GM12891 (cell line): Measurements from ENCODE around the gene PGGHG.
"Not testable (repeated sequence)": the region's sequence is repeated elsewhere in the genome, so short reads cannot be mapped to it uniquely, and the experiment has no call there.

Experiments
- DNase-seq: peaks from one replicate; pipeline ENCODE4 v3.0.0; 2011; ENCODE audit warnings: low spot score; ENCODE audit not compliant: insufficient read length
- FAIRE-seq: peaks from 2 replicates; lab custom pipeline; 2011; peaks lifted over from hg19 to GRCh38; lab: Jason Lieb, UNC
- PAX5 ChIP-seq: IDR thresholded peaks from 2 replicates; pipeline ENCODE4 v1.6.1; 2011; ENCODE audit warnings: low read length, moderate library complexity, mild to moderate bottlenecking; ENCODE audit not compliant: insufficient read depth, severe bottlenecking
- POLR2A ChIP-seq: IDR thresholded peaks from 2 replicates; pipeline ENCODE4 v1.6.1; 2011; ENCODE audit warnings: low read depth, low read length, control low read depth
- POLR2AphosphoS5 ChIP-seq: IDR thresholded peaks from 2 replicates; pipeline ENCODE4 v1.6.1; 2011; ENCODE audit warnings: low read depth, low read length, control low read depth
- POU2F2 ChIP-seq: IDR thresholded peaks from 2 replicates; pipeline ENCODE4 v1.6.1; 2011; ENCODE audit warnings: low read depth, mild to moderate bottlenecking, control low read depth, low read length, moderate library complexity
- SPI1 ChIP-seq: IDR thresholded peaks from 2 replicates; pipeline ENCODE4 v1.6.1; 2011; ENCODE audit warnings: low read depth, low read length, control low read depth
- TAF1 ChIP-seq: IDR thresholded peaks from 2 replicates; pipeline ENCODE4 v1.6.1; 2011; ENCODE audit warnings: low read depth, low read length, control low read depth

Gene PGGHG

DNA sequence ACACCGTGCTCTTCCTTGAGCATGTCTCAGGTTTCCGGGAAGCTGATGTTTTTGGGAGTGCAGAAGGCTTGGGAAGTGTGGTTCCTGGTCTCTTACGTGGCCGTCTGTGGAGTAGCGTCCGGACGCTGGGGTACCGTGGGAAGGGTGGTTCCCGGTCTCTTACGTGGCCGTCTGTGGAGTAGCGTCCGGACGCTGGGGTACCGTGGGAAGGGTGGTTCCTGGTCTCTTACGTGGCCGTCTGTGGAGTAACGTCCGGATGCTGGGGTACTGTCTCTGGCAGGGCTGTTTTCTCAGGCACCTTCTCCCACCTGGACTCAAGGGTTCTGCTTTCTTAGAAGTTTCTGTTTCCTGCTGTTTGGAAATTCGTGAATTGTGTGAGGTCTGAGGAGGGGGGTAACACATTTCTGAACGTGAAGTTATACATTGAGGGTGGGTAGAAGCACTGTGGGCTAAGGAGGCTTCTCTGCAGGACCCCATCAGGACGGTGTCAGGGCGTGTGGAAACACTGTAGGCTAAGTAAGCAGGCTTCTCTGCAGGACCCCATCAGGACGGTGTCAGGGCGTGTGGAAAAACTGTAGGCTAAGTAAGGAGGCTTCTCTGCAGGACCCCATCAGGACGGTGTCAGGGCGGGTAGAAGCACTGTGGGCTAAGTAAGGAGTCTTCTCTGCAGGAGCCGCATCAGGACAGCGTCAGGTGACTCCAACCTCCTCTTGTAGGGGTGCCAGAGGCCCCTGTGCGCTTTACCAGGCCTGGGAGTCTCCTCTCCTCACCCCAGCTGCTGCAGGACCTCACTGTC, 37.1 kb downstream of the PGGHG start:
- no peak for TF ChIP-seq TAF1
- no peak for TF ChIP-seq POLR2AphosphoS5
- TF ChIP-seq POU2F2, result no peak
- no peak for TF ChIP-seq SPI1
- no peak for TF ChIP-seq PAX5
- no peak for TF ChIP-seq POLR2A
- DNase-seq (no peak), FAIRE-seq (peak; percentile 64)

DNA sequence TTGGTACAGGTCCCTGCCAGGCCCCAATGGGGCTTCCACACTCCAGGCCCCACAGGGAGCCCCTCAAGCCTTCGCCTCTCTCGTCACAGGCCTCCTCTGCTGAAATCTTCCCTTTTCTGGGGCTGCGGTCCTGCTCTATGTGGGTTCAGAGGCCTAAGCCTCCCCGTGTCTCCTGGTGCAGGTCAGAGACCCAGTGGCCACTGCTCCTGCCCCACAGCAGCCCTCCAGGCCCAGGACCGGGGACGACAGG, 37.6 kb downstream of the PGGHG start:
- no peak for DNase-seq
- no peak for FAIRE-seq
- TF ChIP-seq PAX5, result no peak
- TF ChIP-seq POLR2AphosphoS5, result no peak

DNA sequence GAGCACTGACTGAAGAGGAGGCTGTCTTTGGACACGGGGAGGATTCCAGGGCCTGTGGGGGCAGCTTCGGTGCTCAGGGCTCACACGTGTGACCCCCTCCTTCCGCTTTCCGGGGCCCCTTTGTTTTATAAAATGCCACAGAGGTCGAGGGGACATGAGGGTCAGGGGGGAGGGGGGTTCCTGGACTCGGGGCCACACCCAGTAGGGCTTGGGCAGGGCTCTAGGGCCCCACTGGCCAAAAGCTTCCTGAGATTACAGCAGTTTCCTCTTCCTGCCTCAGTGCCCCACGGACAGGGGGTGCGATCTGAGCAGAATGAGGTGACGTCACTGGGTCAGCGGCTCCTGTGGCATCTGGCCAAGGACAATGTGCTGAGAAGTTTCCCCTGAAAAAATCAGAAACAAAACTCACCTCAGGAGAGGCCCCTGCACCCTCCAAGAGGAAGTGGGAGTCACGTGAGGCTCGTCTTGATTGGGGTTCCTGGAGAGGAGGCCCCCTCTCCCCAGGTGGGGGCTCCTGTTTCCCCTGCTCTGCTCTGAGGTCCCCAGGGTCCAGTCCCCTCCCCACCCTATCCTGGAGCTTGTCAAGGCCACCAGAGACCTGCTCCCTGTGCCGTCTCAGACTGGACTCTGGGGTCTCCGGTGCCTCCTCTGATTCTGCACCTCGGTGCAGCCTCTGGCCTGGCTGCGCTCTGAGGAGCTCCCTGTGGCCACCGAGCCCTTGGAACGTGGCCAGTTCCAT, 38.1 kb downstream of the PGGHG start:
- FAIRE-seq, result peak; percentile 93
- peak; percentile 71 for DNase-seq

DNA sequence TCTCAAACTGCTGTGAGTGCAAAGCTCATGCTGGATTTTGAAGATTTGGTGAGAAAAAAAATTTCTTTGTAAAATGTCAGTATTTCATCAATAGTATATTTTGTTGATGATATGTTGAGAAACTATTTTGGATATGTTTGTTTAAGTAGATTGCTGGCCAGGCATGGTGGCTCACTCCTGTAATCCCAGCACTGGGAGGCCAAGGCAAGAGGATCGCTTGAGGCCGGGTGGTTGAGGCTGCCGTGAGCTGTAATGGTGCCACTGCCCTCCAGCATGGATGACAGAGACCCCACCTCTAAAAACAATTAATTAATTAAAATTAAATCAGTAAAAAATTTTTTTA, 38.6 kb downstream of the PGGHG start:
- FAIRE-seq (no peak), DNase-seq (no peak)
- TF ChIP-seq POLR2A (no peak), TAF1 (no peak), SPI1 (no peak), POU2F2 (no peak), PAX5 (no peak), POLR2AphosphoS5 (no peak)

More for the DNA sequence above, 38.1 kb downstream of the PGGHG start:
- TF ChIP-seq TAF1 (peak; percentile 41; the same call in 1 of the 2 replicates), PAX5 (no peak), SPI1 (peak; percentile 95), POLR2AphosphoS5 (no peak), POU2F2 (no peak), POLR2A (peak; percentile 47; the same call in 1 of the 2 replicates)

DNA sequence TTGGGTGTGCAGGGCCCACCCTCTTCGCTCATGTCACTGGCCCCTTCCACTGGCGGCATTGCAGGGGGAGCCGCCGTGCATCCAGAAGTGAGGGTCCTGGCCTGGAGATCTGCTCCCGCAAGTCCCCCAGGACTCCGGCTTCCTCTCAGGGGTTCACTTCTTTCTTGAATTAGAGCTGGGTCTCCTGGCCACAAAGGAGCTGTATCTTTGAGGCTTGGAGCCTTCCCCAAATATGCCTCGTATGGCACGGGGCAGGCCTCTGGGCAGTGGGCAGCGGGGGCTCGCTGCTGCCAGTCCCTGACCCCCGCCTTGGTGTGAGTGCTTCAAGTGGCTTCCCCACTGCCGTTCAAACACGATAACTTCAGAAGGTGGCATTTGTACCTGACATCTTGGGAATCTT, 39.1 kb downstream of the PGGHG start:
- no peak for TF ChIP-seq POLR2A
- TF ChIP-seq TAF1, result no peak
- TF ChIP-seq POLR2AphosphoS5, result no peak
- no peak for TF ChIP-seq POU2F2
- no peak for TF ChIP-seq PAX5
- no peak for TF ChIP-seq SPI1
- FAIRE-seq, result no peak
- no peak for DNase-seq

DNA sequence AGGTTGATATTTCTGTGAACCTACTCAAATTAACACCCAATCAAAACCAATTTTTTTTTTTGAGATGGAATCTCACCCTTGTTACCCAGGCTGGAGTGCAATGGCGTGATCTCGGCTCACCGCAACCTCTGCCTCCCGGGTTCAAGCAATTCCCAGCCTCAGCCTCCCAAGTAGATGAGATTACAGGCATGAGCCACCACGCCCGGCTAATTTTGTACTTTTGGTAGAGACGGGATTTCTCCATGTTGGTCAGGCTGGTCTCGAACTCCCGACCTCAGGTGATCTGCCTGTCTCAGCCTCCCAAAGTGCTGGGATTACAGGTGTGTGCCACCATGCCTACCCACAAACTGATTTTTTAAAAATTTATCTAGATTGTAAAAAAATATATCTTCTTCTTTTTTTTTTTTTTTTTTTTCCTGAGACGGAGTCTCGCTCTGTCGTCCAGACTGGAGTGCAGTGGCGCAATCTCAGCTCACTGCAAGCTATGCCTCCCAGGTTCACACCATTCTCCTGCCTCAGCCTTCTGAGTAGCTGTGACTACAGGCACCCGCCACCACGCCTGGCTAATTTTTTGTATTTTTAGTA, 39.7 kb downstream of the PGGHG start:
- not testable (repeated sequence) for FAIRE-seq, DNase-seq

DNA sequence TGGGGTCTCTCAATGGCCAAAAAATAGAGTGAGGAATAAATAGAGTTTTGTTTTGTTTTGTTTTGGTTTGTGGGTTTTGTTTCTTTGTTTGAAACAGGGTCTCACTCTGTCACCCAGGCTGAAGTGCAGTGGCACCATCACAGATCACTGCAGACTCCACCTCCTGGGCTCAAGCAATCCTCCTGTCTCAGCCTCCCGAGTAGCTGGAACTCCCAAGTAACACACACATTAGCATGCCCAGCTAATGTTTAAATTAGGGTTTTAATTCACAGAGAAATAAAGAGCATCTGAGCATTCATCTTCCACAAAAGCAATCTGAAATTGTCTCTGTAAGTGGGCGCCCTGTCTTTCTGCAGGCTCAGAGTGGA, 40.9 kb downstream of the PGGHG start:
- no peak for FAIRE-seq
- no peak for DNase-seq
- TF ChIP-seq POLR2AphosphoS5, result no peak
- TF ChIP-seq POU2F2, result no peak
- TF ChIP-seq SPI1, result no peak
- no peak for TF ChIP-seq PAX5
- no peak for TF ChIP-seq POLR2A
- TF ChIP-seq TAF1, result no peak

DNA sequence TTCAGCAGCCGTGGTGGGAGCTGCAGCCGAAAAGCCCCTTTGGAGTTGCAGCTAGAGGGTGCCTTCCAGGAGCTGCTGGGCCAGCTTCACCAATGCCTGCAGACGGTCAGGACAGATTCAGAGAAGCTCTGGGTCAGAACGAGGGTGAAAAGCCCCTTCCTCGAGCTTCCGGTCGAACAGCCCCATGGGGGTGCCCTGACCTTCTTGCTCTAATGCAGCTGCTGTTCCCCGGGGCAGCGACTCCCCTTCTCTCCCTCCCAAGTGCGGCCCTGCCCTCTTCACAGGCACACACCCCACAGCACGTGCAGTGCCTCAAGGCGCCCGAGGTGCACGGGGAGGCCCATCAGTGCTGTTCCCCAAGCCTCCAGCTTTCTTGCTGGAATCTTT, 41.4 kb downstream of the PGGHG start:
- no peak for FAIRE-seq
- no peak for DNase-seq
- TF ChIP-seq SPI1, result no peak

DNA sequence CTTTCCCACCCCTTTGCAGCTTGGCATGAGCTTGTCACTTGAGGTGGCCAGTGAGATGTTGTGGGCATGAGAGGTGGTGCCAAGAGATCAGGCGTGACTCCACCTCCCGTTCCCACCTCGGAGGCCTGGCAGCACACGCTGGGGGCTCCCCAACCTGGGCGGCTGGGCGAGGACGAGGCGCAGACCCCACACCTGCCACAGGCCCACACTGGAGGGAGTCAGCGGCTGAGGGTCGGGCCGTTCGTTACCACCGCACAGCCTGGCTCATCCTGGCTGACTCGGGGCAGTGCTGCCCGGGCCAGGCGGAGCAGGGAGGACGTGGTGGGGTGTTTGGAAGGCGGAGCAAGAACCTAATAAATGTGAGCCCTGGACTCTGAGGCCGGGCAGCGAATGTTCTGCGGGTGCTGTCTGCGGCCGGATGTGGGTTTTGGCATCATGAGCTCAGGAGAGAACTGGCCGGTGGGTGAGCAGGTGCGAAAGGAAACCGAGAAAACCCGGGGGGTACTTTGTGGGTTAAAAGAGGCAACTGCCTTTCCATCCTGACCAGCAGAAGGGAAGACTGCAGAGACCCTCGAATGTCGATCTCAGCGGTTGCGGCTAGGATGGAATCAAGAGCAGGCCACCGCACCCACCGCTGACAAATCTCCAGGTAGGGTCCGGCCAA, 41.9 kb downstream of the PGGHG start:
- FAIRE-seq, result peak; percentile 20
- TF ChIP-seq POLR2A (no peak), TAF1 (no peak), POU2F2 (no peak), POLR2AphosphoS5 (no peak), SPI1 (no peak), PAX5 (no peak)

More for the DNA sequence above, 41.9 kb downstream of the PGGHG start:
- DNase-seq, result no peak
